Ascending aorta (tissue), 2 donors: Measurements from ENCODE around the gene ASB6. TPM values are rescaled to one million over a fixed set of nuclear protein-coding genes. Genes with fewer than 3 reads are reported as not detected.

Experiments
- DNase-seq, 2 donors: peaks; one replicate each; pipeline ENCODE4 v3.0.0-alpha.2; 2019; ENCODE audit warnings: low spot score in 2 of 2
- H3K27ac ChIP-seq, 2 donors: fragments of 200-600 bp; sonication (generic); one replicate each; pipeline ENCODE4 v1.5.1; 2016 to 2017; ENCODE audit warnings: mild to moderate bottlenecking in 1 of 2
- H3K27me3 ChIP-seq: fragments of 200-600 bp; sonication (generic); one replicate; pipeline ENCODE4 v1.5.1; 2017
- H3K36me3 ChIP-seq, 2 donors: fragments of 200-600 bp; sonication (generic); one replicate each; pipeline ENCODE4 v1.5.1; 2016
- H3K4me1 ChIP-seq, 2 donors: fragments of 200-600 bp; sonication (generic); one replicate each; pipeline ENCODE4 v1.5.1; 2016 to 2017; ENCODE audit warnings: mild to moderate bottlenecking in 1 of 2
- H3K4me3 ChIP-seq, 2 donors: fragments of 200-600 bp; sonication (generic); one replicate each; pipeline ENCODE4 v1.5.1; 2016 to 2017; ENCODE audit warnings: mild to moderate bottlenecking in 1 of 2
- H3K9me3 ChIP-seq, 2 donors: fragments of 200-600 bp; sonication (generic); one replicate each; pipeline ENCODE4 v1.5.1; 2016
- CTCF ChIP-seq, 3 experiments: fragments of 200-600 bp in 2 of 3; fragments of 450-650 bp in 1 of 3; sonication (generic) in 2 of 3; IDR thresholded peaks; one replicate each; pipeline ENCODE4 v1.5.1; 2016 to 2019; ENCODE audit warnings: antibody characterized with exemption in 3 of 3, mild to moderate bottlenecking in 1 of 3, moderate library complexity in 1 of 3
- intact Hi-C: fragments of 100-400 bp; cut with DNase I; formaldehyde crosslinking; loops from one replicate; pipeline ENCODE4 v1.15.1; 2023
- total RNA-seq: library from RNA; depleted of rRNA; stranded (reverse); fragments of >200 nt; gene quantifications from one replicate; pipeline ENCODE4 v1.1.0, GENCODE V29; 2016

The ASB6 gene
- total RNA-seq, 1 donor from 2014 or later = 29.7 TPM

GRCh38 chr9:129677456-129677855, 35.5 kb upstream of the ASB6 start:
- no peaks in the 10 kb centered on the region for H3K27me3 ChIP-seq
- H3K4me3 ChIP-seq = peak overlapping the region in 1 of 2 donors; percentile 26
- no peak for TF ChIP-seq CTCF (IDR thresholded peaks at IDR 0.05)
- H3K36me3 ChIP-seq = no peaks in the 10 kb centered on the region
- peak overlapping the region; percentile 37 to 49 for H3K27ac ChIP-seq
- H3K4me1 ChIP-seq = peaks cover 0 to 27% of the 10 kb centered on the region in 2 donors
- intact Hi-C loops = no loop called here
- DNase-seq = no peak
- no peaks in the 10 kb centered on the region for H3K9me3 ChIP-seq

GRCh38 chr9:129676975-129677374, 35.0 kb upstream of the ASB6 start:
- H3K27me3 ChIP-seq = no peaks in the 10 kb centered on the region
- DNase-seq = peak in 1 of 2 donors; percentile 81
- TF ChIP-seq CTCF (IDR thresholded peaks at IDR 0.05) = peak in 1 of 3 experiments; percentile 25
- no peaks in the 10 kb centered on the region for H3K36me3 ChIP-seq
- intact Hi-C loops = no loop called here
- no peaks in the 10 kb centered on the region for H3K9me3 ChIP-seq
- peak overlapping the region; percentile 37 to 49 for H3K27ac ChIP-seq
- H3K4me1 ChIP-seq = peaks cover 0 to 29% of the 10 kb centered on the region in 2 donors
- H3K4me3 ChIP-seq = peak overlapping the region in 1 of 2 donors; percentile 26

GRCh38 chr9:129676287-129676686, 34.3 kb upstream of the ASB6 start:
- Histone ChIP-seq H3K9me3 (no peaks in the 10 kb centered on the region), H3K4me1 (peaks cover 0 to 29% of the 10 kb centered on the region in 2 donors), H3K27me3 (no peaks in the 10 kb centered on the region), H3K4me3 (no peak overlapping the region), H3K36me3 (no peaks in the 10 kb centered on the region), H3K27ac (peak overlapping the region in 1 of 2 donors; percentile 28)
- no peak for TF ChIP-seq CTCF (IDR thresholded peaks at IDR 0.05)
- DNase-seq = no peak
- intact Hi-C loops = no loop called here

- Histone ChIP-seq H3K4me3 (no peak overlapping the region), H3K36me3 (no peaks in the 10 kb centered on the region), H3K4me1 (peaks cover 0 to 29% of the 10 kb centered on the region in 2 donors), H3K27ac (no peak overlapping the region), H3K9me3 (no peaks in the 10 kb centered on the region), H3K27me3 (no peaks in the 10 kb centered on the region)
- DNase-seq = no peak
- intact Hi-C loops = no loop called here
- TF ChIP-seq CTCF (IDR thresholded peaks at IDR 0.05) = no peak
Measured at GRCh38 chr9:129675620-129676019, 33.7 kb upstream of the ASB6 start.

GRCh38 chr9:129674229-129674628, 32.3 kb upstream of the ASB6 start:
- H3K9me3 ChIP-seq = no peaks in the 10 kb centered on the region
- H3K4me1 ChIP-seq = peaks cover 0 to 41% of the 10 kb centered on the region in 2 donors
- H3K27me3 ChIP-seq = no peaks in the 10 kb centered on the region
- TF ChIP-seq CTCF (IDR thresholded peaks at IDR 0.05) = no peak
- intact Hi-C loops = no loop called here
- H3K27ac ChIP-seq = no peak overlapping the region
- DNase-seq = no peak
- H3K36me3 ChIP-seq = no peaks in the 10 kb centered on the region
- no peak overlapping the region for H3K4me3 ChIP-seq

- no peaks in the 10 kb centered on the region for H3K9me3 ChIP-seq
- H3K27me3 ChIP-seq = no peaks in the 10 kb centered on the region
- H3K36me3 ChIP-seq = no peaks in the 10 kb centered on the region
- intact Hi-C loops = no loop called here
- H3K4me3 ChIP-seq = no peak overlapping the region
- H3K27ac ChIP-seq = peak overlapping the region in 1 of 2 donors; percentile 60
- peaks cover 0 to 43% of the 10 kb centered on the region in 2 donors for H3K4me1 ChIP-seq
- no peak for TF ChIP-seq CTCF (IDR thresholded peaks at IDR 0.05)
- no peak for DNase-seq
Measured at GRCh38 chr9:129673602-129674001, 31.7 kb upstream of the ASB6 start.
